Thyroid gland (tissue), 4 donors: ENCODE data around the gene RHOC.

Source experiments
- CTCF ChIP-seq, 6 experiments: fragments of 200-600 bp in 3 of 6; fragments of 450-650 bp in 3 of 6; sonication (generic) in 3 of 6; IDR thresholded peaks; one replicate each; pipeline ENCODE4 v1.5.1; 2016 to 2019; ENCODE audit warnings: antibody characterized with exemption in 6 of 6, mild to moderate bottlenecking in 2 of 6, inconsistent platforms in 1 of 6, moderate library complexity in 1 of 6
- POLR2A ChIP-seq, 2 donors: fragments of 450-650 bp; IDR thresholded peaks; one replicate each; pipeline ENCODE4 v1.6.1; 2017; ENCODE audit warnings: antibody characterized with exemption in 2 of 2, mild to moderate bottlenecking in 2 of 2, moderate library complexity in 1 of 2

- TF ChIP-seq POLR2A (IDR thresholded peaks at IDR 0.05) (no peak), CTCF (IDR thresholded peaks at IDR 0.05) (no peak)
Observed at GRCh38 chr1:112694363-112694929, 12.5 kb downstream of the RHOC start.
